ENCODE data around the gene PLA2G4A.

Gene PLA2G4A

DNA sequence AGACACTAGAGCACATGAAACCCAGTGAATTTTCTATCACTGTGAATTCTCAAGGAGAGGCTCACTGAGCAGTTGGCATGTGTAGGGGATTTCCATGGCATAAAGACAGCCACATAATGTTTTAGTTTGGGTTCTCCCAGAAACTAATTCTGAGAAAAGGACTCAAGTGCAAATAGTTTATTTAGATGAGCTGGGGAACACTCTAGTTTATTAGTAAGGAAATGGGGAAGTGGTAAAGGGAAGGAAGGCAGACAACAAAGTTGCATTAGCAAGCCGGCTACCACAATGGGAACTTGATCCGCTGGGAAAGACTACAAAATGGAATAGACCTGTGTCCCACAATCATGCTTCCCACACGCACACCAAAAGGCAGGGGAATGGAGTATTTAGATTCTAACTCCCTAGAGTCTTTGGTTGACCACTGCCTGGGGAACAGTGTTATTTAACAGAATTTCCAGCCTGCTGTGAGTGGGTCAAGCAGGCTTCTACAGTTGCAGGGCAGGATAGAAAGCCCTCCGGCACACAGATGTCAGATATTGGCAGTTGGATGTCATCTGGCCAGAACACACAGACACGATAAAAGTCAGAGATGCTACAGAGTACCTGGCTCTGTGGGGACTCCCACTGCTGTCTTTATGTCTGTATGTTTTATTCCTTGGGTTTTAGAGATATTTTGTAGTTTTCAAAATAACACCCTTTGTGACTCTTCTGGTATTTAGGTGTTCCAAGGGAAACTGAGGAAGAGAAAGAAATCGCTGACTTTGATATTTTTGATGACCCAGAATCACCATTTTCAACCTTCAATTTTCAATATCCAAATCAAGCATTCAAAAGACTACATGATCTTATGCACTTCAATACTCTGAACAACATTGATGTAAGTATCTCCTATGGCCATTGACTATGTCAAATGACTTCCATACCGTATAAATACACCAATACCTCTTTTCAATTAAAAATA, 150.1 kb downstream of the PLA2G4A start:
- no peak for DNase-seq (ENCODE audit: low read depth in 2 of 2)

DNA sequence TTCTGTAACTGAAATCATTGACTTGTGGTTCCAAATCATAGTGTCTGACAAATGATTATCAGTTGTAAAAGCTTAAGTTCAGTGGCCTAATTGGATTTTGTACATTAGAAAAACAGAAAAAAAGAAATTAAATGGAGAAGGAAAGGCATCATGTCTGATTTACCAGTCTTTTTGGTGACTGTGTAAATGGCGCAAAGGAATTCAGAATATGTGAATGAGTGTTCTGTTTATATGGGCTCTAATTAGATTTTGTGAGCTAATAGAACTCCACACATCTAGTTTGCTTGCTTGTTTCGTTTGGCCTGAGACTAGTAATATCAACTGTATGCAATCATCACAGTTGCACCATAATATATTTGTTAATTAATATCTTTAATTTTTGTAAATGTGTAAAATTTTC, 151.7 kb downstream of the PLA2G4A start:
- no peak for DNase-seq (ENCODE audit: low read depth in 2 of 2)

DNA sequence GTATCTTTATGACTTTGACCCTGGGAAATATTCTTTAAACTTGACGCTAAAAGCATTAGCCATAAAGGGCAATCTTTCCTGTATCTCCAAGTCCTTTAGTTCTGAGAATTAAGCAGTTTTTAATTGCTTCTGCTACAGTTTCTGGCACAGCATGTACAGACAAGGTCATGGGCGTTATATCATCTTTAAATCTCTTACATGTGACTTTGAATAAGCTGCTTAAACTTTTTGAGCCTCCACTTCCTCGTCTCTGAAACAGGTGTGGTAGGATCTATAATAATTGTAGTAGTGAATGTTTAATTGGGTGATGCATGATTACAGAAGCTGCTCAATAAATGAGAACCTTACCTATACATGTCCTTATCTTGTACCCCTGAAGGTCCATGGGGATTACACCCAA, 153.4 kb downstream of the PLA2G4A start:
- no peak for DNase-seq (ENCODE audit: low read depth in 2 of 2)

DNA sequence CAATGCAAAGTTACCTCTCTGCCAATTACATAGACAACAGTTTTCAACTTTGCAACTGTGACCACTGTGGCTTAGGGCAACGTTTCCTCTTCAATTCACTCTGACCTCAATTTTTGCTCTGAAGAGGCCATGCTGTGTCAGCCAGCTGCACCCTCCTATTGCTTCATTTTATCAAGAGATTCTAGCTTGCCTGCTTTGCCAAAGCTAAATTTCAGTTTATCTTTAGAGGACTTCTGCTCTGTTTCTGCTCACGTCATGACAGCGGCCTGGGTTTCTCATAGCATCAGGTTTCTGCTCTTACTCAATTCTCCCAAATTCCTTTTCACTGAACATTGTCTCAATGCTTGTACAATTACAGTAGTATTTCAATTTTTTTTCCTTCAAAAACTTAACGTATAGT, 154.6 kb downstream of the PLA2G4A start:
- DNase-seq (ENCODE audit: low read depth in 2 of 2): no peak

DNA sequence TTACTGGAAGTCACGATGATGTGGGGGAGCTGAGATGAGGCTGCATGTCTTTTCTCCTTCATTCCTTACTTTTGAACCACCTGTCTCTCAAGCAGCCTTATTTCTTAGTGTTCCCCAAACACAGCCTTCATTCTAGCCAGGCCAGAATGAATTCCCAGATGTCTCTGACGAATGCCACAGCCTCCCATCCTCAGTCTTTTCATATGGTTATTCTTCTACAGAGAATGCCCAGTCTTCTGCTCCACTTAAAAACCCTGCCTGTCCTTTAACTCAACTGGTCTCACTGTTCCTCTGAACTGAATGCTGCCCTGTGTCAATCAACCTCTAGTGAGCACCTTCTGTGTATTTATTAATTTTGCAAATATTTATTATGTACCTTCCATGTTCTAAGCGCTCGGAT, 156.2 kb downstream of the PLA2G4A start:
- no peak for DNase-seq (ENCODE audit: low read depth in 2 of 2)

DNA sequence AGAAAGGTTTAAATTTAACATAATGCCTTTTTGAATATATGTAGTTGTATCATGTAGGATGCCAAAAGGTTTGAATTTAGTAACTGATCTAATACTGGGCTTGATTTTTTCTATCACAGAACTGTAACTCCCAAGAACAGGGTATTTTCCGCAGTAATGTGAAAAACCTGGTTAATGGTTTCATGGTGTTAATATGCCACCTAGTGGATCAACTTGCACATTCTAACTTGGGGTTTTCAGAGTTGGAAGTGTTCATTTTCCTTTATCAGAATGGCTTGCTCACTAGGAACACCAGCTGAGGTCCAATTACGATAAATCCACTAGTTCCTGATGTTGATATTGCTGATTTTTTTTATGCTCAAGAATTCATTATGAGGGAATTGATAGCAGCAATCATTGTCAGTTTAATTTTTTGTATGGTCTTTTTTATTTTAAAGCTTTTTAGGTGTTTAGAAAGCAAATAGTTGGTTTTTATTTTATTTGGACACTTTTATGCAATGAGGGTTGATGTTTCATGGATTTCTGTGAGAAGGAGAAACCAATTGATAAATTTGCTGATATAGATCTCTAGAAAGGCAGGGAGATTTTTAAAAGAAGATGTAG, 157.2 kb downstream of the PLA2G4A start:
- DNase-seq (ENCODE audit: low read depth in 2 of 2): no peak

DNA sequence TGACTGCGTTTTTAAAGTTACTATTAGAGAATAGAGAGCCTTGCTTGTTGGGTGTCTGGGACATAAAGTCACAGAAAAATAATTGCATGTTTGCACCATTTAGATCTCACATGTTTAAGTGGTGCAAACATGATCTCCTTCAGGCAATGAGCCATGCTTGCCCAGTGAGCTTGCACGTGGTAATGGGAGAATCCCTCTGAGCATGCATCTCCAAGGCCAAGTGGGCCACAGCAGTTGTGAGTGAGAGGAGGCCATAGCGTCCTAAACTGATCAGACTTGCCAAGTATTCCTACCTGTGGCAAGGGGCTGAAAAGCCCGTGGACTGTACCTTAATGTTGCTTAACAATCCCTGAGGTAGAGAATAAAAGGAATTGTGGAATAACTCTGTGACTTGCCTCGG, 158.3 kb downstream of the PLA2G4A start:
- no peak for DNase-seq (ENCODE audit: low read depth in 2 of 2)

DNA sequence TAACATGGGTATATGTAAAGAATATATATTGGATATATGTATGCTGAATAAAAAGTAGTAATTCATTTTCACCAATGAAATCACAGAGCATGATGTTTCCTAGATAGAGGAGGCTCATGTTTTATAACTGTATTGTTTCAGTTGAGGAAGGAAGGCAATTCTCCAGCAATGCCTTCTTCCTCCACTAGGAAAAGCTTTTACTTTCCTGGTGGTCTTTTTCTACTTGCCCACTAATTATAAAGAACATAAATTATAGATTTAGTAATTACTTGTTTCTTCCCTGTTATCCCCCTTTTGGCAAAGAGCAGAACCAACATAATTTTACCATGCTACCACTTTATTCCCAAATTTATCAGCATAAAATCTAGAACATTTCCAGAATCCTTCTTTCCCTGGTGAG, 159.0 kb downstream of the PLA2G4A start:
- no peak for DNase-seq (ENCODE audit: low read depth in 2 of 2)

DNA sequence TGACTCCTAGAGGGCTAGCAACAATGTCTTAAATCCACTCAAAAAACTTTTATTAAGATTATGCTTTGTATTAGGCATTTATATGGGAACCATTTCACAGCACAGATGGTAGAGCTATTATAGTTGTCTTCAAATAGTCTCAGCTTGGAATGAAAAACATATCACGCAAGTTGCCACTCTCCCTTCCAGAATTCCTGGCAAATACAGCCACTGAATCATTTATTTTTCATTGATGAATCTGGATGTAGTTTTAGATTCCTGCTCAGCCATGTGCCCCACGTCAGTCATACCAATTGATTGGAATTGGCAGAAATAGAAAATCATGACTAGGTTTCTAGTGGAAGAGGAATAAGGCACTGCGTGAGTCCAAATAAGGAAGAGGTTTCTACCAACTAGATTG, 165.2 kb downstream of the PLA2G4A start:
- DNase-seq (ENCODE audit: low read depth in 2 of 2): no peak

DNA sequence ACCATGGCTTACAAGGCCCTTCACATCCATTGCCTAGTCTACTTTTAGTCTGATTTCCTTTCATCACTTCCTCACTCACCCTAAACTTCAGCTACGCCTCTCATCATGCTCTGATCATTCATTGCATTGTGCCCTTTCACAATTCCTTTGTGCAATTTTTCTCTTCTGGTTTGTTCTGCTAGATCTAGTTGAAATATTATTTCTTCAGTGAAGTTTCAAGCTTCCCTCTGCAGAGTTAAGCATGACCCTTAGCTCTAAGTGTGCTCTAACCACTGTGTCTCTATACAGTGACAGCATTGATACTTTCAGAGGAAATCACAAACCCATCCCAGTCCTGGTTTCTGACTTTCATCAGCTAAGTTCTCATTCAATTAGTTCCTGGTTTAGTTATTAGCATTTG, 166.1 kb downstream of the PLA2G4A start:
- no peak for DNase-seq (ENCODE audit: low read depth in 2 of 2)

DNA sequence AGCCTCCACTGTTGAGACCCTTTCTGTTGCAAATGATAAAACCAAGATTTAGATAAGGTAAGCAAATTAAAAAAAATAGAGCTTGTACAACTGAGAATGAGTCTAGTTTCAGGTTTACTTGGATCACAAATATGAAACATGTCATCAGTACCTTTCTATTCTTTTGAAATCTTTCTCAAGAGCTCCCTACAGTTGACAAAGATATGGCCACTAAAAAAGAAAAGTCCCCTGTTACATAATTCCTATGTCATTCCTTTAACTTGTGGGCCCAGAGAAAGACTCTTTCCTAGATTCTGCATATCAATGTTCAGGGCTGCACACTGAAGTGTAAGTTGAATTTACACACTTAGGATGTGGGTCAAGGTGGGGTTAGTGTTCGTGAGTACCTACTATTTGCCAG, 168.1 kb downstream of the PLA2G4A start:
- DNase-seq (ENCODE audit: low read depth in 2 of 2): no peak

DNA sequence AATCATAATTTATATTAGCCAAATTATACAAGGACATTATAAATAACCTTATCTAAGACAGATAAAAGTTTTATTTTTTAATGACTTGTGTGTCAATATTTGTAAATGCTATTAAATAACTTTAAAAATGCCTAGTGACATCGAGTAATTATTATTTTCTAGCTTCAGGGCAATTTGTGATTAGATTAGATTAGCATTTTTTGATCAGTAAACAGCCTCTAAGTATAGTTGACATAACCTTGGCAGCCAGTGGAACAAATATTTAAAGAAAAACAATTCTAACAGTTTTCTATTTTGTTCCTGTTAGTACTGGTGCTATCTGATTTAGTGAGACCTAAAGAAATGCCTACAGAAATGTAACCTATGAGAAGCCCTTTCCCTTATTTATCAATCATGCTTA, 169.1 kb downstream of the PLA2G4A start:
- no peak for DNase-seq (ENCODE audit: low read depth in 2 of 2)

DNA sequence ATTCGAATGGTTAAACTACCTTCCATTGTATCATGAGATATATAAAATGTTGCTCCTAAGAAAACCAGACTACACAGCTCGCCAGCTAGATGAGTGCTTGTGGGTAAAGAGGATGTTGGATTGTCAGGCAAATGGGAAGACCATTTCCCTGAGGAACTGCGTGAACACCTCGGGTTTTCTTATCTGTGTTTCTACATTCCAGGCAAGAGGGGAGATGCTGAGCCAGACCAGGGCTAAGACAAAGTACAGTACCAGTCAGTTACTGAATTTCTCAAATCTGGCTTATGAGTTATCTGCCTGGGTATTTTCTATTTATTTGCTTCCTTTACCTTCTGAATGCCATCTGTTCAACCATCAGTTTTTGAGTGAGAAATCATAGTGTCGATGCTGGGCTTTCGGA, 170.8 kb downstream of the PLA2G4A start:
- DNase-seq (ENCODE audit: low read depth in 2 of 2): no peak

DNA sequence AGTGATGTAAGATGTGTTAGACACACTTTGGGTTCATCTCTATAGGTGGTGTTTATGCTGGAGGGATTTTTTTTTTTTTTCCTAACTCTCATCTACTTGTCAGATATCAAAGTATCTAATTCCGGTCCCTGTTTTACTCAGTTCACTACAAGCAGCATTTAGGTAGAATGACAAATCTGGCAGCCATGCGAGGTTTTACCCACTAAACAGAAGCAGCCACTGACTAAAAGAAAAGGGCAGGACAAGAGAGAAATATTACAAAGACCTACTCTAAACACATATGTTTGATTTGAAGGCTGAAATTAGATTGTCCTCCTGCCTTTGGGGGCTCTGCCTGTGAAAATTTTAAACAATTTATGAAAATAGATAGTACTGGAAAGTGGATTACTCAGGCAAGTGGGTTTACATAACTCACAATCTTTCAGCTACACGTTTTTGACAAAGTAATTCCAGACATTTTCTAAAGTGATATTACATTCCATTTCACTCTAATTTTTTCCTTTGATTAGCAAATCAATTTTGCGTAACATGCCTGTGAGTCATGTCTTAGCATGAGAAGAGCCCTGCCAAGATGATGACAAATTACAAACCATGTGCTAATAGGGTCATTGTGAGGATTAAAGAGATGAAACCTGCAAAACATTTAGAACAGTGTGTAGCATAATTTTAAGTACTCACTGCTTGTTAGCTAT, 172.6 kb downstream of the PLA2G4A start:
- no peak for DNase-seq (ENCODE audit: low read depth in 2 of 2)

DNA sequence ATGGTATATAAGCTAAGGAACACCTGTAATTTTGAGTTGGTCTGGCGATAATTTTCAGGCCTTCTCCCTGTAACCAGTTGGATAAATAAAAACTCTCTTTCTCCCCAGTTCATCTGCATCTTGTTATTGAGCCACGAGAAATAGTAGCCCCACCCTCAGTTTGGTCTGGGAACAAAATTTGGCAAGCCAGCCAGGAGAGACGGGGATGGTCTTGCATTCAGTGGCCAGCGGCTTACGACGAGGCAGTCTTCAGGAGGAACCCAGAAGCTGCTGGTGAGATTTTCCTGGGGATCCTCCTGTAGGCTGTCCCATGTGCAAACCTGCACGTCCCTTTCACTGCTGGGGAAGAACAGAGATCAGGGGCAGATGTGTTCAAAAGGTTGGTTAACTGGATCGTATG, 174.6 kb downstream of the PLA2G4A start:
- DNase-seq (ENCODE audit: low read depth in 2 of 2): no peak

DNA sequence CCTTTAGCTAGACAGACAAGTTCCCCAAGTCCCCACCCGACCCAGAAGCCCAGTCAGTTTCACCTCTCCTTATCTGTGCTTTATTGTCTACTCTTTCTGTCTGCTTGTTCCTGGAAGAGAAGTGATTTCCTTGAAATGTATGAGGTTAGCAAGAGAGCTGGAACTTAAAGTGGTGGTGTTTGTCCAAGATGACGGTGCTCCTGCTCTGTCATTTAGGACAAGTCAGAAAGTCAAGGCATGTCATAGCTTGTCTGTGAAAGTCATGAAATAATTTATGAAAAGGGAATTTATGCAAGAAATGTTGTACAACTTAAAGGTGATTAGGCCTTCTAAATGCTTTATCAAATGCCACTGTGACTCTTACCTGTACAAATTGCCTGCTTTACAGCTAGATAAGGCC, 178.1 kb downstream of the PLA2G4A start:
- DNase-seq (ENCODE audit: low read depth in 2 of 2): no peak

DNA sequence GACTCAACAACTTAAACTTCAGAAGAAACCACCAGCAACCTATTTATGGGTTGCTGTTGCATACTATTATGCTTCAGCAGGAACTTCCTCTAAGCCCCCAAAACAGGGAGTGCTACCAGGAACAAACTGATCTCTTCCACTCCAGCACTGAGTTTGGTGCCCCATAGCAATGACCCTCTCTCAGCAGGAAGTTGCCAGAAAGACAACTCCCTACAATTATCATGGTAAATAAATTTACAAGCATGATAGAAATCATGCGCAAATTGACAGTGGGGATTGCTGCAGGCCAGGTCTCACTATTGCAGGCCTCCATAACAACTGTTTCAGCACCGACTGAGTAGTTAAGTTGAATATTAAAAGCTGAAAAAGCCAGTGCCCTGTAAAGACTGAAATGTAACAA, 180.6 kb downstream of the PLA2G4A start:
- no peak for DNase-seq (ENCODE audit: low read depth in 2 of 2)

DNA sequence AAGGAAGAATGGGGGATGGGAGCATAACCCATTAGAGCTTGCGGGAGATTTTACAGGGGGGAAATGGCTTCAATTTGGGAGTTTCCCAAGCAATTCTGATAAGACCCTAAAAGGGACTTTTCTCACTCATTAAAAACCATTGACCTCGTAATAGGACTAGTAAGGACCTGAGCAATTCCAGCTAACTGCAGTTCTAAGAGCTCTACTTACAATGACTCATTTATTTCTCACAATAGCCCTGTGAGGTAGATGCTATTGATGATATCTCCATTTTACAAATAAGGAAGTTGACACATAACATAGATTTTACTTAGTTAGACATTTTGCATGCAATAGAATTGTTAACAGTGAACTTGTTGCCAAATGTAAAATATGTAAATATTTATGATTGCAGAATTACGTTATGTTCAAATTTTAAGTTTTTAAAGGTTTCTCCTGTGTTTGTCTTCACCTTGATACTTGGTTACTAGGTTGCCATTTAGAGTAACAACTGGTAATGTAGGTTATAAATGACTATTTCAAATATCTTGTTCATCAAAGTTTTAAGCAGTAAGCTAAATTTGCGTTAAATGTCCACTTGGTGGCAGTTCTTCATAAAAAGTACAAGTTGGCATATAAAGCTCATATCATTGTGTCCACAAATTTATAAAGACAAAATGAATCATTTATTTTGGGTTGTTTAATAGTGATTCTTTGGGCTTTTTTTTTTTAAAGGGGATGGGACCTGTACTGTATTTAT, 182.0 kb downstream of the PLA2G4A start:
- no peak for DNase-seq (ENCODE audit: low read depth in 2 of 2)

DNA sequence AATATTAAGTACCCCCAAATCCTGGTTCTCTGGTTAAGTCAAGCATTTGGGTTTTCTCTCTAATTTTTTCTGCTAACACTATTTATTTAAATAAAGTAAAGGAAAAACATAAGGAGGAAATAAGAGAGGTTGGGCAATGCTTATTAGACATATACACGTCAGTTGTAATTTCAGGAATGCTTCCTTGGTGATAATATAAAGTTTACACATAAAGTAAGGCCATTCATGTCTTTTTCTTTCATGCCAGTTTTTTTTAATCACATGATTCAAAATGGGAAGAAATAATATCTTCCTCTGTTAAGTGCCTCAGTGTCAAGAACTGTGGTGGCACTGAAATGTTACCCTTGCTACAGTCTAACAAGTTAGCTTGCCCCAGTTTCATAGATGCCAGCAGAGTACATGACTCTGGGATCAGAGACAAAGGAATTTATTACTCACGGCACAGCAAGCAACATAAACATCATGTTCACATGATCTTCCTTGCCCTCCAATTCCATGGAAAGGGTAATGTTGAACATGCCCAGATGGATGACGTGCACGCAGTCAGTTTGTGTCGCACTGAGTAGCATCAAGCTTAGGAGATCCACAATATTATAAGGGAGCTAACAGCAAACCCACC, 184.9 kb downstream of the PLA2G4A start:
- no peak for DNase-seq (ENCODE audit: low read depth in 2 of 2)

DNA sequence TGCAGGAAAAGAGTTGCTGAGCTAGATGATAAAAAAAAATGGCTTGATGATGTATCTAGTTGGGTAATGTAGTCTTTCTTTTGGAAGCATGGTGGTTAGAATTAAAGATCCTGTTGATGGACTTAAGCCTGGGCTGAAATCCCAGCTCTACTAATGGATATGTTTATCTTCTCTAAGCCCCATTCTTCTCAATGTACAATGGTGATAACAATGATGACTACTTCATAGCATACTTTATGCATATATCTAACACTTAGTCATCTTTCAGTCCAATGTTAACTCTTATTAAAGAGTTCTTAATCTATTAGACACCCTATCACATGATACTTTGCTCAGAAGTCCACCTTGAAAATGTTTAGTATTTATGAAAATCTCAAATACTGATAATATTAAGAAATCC, 189.5 kb downstream of the PLA2G4A start:
- no peak for DNase-seq (ENCODE audit: low read depth in 2 of 2)

DNA sequence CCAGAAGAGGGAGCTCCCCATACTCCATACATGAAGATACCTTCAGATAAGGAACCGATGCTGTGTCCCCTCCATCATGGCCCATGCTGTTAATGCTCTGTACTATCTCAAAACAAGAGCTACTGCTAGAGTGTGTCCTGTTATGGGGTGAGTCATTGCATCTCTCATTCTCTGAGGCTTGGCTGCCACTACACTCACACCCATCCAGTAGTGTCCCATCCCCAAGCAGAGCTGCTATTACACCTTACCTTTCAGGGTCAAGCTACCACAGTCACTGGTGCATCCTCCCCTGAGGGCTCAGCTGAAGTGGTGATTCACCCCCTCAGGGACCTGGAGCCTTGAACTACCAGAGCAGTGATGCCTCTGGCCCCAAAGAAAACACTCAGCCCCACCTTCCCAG, 198.5 kb downstream of the PLA2G4A start:
- no peak for DNase-seq (ENCODE audit: low read depth in 2 of 2)

Data from stimulated activated CD4-positive, alpha-beta T cell treated with anti-CD3 and anti-CD28 coated beads, Interleukin-1b, Interleukin-23, amount 100 ng/mL, for 1 hour (primary cell).